LNCAP (cell line): ENCODE results near the gene CHST9.

ENCODE experiments used
- TF ChIP-seq, protein P1 (sequence below): fragments of 450-650 bp; IDR thresholded peaks from 2 replicates; pipeline ENCODE4 v1.5.1; 2017; ENCODE audit warnings: mild to moderate bottlenecking

Gene CHST9

GRCh38 chr18:27144672-27145071, 40.4 kb downstream of the CHST9 start:
- TF ChIP-seq, protein P1, sequence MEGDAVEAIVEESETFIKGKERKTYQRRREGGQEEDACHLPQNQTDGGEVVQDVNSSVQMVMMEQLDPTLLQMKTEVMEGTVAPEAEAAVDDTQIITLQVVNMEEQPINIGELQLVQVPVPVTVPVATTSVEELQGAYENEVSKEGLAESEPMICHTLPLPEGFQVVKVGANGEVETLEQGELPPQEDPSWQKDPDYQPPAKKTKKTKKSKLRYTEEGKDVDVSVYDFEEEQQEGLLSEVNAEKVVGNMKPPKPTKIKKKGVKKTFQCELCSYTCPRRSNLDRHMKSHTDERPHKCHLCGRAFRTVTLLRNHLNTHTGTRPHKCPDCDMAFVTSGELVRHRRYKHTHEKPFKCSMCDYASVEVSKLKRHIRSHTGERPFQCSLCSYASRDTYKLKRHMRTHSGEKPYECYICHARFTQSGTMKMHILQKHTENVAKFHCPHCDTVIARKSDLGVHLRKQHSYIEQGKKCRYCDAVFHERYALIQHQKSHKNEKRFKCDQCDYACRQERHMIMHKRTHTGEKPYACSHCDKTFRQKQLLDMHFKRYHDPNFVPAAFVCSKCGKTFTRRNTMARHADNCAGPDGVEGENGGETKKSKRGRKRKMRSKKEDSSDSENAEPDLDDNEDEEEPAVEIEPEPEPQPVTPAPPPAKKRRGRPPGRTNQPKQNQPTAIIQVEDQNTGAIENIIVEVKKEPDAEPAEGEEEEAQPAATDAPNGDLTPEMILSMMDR, result no peak

GRCh38 chr18:27143580-27144287, 41.4 kb downstream of the CHST9 start:
- TF ChIP-seq, protein P1, result no peak

- TF ChIP-seq, protein P1, result no peak
These were observed 42.2 kb downstream of the CHST9 start for GRCh38 chr18:27142891-27143290.

DNA sequence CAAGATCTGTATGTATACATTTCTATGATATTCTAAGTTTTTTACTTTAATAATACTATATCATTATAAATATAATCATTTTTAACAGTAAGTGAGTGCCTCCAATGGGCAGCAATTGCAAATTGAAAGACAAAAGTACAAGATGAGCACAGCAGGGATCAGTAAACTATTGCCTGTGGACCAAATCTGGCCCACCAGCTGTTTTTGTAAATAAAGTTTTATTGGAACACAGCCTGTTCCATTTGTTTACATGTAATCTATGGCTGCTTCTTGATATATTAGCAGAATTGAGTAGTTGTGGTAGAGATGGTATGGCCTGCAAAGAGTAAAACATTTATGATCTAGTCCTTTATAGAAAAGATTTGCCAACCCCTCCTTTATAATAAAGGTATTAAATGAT, 43.2 kb downstream of the CHST9 start:
- TF ChIP-seq, protein P1, result no peak

GRCh38 chr18:27138079-27138478, 47.0 kb downstream of the CHST9 start:
- TF ChIP-seq, protein P1, result no peak

GRCh38 chr18:27136208-27136535, 48.9 kb downstream of the CHST9 start:
- TF ChIP-seq, protein P1, result no peak

DNA sequence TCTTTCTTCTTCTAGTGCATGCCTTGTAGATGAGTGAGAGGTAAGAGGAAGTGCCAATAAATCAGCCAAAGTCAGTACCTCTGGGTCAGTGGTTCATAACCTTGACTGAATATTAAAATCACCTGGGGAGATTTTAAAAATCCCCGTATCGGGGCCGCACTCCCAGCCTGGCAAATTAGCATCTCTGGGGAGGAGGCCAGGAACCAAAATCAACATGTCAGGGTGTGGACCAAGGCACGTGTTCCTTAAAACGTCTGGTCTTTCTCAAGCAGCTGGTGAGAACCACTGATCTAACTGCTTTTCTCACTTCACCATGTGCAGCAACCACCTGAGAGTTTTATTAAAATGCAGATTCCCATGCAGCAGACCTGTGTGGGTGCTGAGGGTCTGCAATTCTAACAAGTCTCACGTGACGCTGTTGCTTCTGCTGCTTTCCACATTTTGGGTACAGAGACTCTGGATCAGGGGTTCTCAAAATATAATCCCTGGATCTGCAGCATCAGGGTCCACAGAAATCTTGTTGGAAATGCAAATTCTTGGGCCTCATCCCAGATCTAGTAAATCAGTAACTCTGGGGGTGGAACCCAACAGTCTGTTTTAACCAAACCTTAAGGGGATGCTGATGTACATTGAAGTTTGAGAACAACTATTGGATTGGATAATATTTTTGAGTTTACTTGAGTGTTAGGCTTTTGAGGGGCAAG, 49.5 kb downstream of the CHST9 start:
- TF ChIP-seq, protein P1, result no peak
